ENCODE data around the gene SYNDIG1L.
A peak's percentile ranks its signal among the peaks of the same experiment; 100 is the strongest.
"Not testable (repeated sequence)": the region's sequence is repeated elsewhere in the genome, so short reads cannot be mapped to it uniquely, and the experiment has no call there.

SYNDIG1L gene

GRCh38 chr14:74402401-74403251 is 23.4 kb downstream of the SYNDIG1L start:
- DNase-seq (ENCODE audit: low spot score) = no peak

- DNase-seq (ENCODE audit: low spot score) = no peak
Observed at GRCh38 chr14:74401504-74402241, 24.3 kb downstream of the SYNDIG1L start.

GRCh38 chr14:74400919-74401503 is 25.0 kb downstream of the SYNDIG1L start:
- DNase-seq (ENCODE audit: low spot score) = no peak

GRCh38 chr14:74400031-74400685 is 25.9 kb downstream of the SYNDIG1L start:
- DNase-seq (ENCODE audit: low spot score) = no peak

GRCh38 chr14:74395094-74395493 is 30.9 kb downstream of the SYNDIG1L start:
- DNase-seq (ENCODE audit: low spot score) = no peak

GRCh38 chr14:74394549-74394948 is 31.5 kb downstream of the SYNDIG1L start:
- no peak for DNase-seq (ENCODE audit: low spot score)

GRCh38 chr14:74392616-74393570 is 33.1 kb downstream of the SYNDIG1L start:
- no peak for DNase-seq (ENCODE audit: low spot score)

- DNase-seq (ENCODE audit: low spot score) = no peak
Observed at GRCh38 chr14:74391479-74391878, 34.5 kb downstream of the SYNDIG1L start.

- DNase-seq (ENCODE audit: low spot score) = not testable (repeated sequence)
Observed at GRCh38 chr14:74390505-74390904, 35.5 kb downstream of the SYNDIG1L start.

GRCh38 chr14:74389980-74390379 is 36.0 kb downstream of the SYNDIG1L start:
- no peak for DNase-seq (ENCODE audit: low spot score)

- no peak for DNase-seq (ENCODE audit: low spot score)
Observed at GRCh38 chr14:74382231-74382630, 43.8 kb downstream of the SYNDIG1L start.

- not testable (repeated sequence) for DNase-seq (ENCODE audit: low spot score)
Observed at GRCh38 chr14:74381571-74381970, 44.4 kb downstream of the SYNDIG1L start.

GRCh38 chr14:74380845-74381244 is 45.2 kb downstream of the SYNDIG1L start:
- no peak for DNase-seq (ENCODE audit: low spot score)

GRCh38 chr14:74380172-74380571 is 45.8 kb downstream of the SYNDIG1L start:
- no peak for DNase-seq (ENCODE audit: low spot score)

GRCh38 chr14:74377976-74378690 is 47.9 kb downstream of the SYNDIG1L start:
- no peak for DNase-seq (ENCODE audit: low spot score)

GRCh38 chr14:74368441-74368840 is 57.6 kb downstream of the SYNDIG1L start:
- DNase-seq (ENCODE audit: low spot score) = no peak

GRCh38 chr14:74368026-74368425 is 58.0 kb downstream of the SYNDIG1L start:
- DNase-seq (ENCODE audit: low spot score) = no peak

- DNase-seq (ENCODE audit: low spot score) = no peak
Observed at GRCh38 chr14:74364271-74364880, 61.6 kb downstream of the SYNDIG1L start.

- peak; percentile 73 for DNase-seq (ENCODE audit: low spot score)
Observed at GRCh38 chr14:74362361-74362915, 63.6 kb downstream of the SYNDIG1L start.

- no peak for DNase-seq (ENCODE audit: low spot score)
Observed at GRCh38 chr14:74360163-74360562, 65.8 kb downstream of the SYNDIG1L start.
